ENCODE results near the gene STK39.
"Not testable (repeated sequence)": the region's sequence is repeated elsewhere in the genome, so short reads cannot be mapped to it uniquely, and the experiment has no call there.

STK39 gene

GRCh38 chr2:168050377-168050776 lies 197.0 kb downstream of the STK39 start:
- DNase-seq (ENCODE audit: low read depth in 2 of 2), result no peak

DNA sequence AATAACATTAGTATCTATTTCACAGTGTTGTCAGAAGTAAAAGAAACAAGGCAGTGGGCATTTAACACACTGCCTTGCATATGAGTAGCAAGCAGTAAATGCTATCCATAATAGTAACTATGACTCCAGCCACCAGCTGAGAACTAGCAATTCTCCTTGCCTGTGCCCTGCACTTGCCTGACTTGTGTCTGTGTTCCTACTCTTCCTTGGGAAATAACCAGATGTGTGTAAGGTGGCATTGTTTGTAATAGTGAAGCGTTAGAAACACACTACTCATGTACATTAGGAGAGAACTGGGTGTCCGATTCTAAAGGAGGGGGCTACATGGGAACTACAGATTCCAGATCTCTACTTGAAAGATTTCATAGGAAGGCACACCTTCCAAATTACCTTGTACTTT lies 197.8 kb downstream of the STK39 start:
- no peak for DNase-seq (ENCODE audit: low read depth in 2 of 2)

GRCh38 chr2:168047091-168047690 lies 200.2 kb downstream of the STK39 start:
- DNase-seq (ENCODE audit: low read depth in 2 of 2), result no peak

DNA sequence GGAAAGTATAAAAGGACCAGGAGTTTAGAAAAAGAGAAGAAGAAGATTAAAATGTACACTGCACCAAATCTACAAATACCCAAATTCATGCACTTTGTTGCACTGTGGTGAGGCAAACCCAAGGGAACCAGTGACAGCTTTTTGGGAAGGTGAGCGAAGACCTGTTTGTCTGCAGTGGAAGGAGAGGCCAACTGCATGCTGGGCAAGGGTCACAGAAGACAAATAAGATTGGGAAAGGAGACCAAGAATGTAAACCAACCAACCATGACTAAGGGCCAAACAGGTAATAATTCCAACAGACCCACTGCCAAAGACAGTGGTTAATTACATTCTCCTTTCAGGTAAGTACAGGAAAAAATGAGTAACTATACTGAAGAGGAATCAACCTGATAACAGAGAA lies 202.8 kb downstream of the STK39 start:
- no peak for DNase-seq (ENCODE audit: low read depth in 2 of 2)

DNA sequence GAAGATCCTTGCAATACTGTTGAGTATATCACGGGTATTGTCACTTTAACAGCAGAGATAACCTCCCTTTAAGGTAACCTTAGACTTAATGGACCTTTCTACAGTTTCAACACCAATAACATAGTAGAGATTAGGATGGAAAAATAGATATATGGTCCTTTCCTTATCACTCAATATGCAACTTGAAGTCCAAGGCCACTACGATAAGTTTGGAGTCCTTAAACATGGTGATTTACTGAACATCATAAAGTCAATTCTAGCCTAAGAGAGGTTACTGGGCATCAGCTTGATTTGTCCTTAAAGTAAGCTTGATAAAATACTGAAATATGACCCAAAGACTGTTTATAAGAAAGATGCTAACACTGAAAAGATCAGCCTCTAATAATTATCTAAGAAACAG lies 203.2 kb downstream of the STK39 start:
- no peak for DNase-seq (ENCODE audit: low read depth in 2 of 2)

- DNase-seq (ENCODE audit: low read depth in 2 of 2), result not testable (repeated sequence)
Observed at GRCh38 chr2:168042127-168042824, 205.1 kb downstream of the STK39 start.

- DNase-seq (ENCODE audit: low read depth in 2 of 2), result no peak
Observed at GRCh38 chr2:168039881-168040280, 207.5 kb downstream of the STK39 start.

- DNase-seq (ENCODE audit: low read depth in 2 of 2), result no peak
Observed at GRCh38 chr2:168037778-168038177, 209.6 kb downstream of the STK39 start.

GRCh38 chr2:168035458-168035857 lies 211.9 kb downstream of the STK39 start:
- no peak for DNase-seq (ENCODE audit: low read depth in 2 of 2)

DNA sequence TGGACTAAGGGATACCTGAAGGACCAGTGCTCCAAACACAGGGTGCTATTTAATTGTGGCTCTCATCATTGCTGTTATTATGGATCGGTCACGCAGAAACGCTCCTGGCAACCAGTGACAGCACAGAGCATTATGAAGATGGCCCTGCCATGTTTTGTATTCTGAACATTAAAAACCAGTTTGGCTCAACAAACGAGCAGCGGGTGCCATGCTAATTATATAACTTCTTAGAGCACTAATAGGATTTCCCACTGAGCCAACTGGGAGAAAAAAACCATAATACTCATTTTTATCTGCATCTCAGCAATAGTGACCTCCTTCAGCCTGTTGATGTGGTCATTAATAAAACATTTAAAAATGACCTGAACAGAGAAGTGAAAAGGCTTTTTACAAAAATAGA lies 212.8 kb downstream of the STK39 start:
- no peak for DNase-seq (ENCODE audit: low read depth in 2 of 2)

DNA sequence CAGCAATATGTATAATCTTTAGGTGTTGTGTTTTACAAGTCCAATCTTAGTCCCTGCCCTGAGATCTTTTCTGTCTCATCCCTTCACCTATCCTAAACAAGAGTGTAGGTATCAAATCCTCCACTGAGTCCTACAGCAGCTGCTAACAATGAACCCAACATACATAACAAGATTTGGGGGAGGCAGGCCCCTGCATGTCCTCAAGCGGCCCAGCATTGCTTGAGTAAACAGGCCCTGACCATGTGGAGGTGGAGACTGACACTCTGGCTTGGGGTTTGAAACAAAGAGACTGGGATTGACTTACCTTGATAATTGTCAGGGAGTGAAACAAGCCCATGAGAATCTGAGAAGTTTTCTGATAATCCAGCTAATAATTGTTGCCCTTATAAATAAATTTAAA lies 213.4 kb downstream of the STK39 start:
- DNase-seq (ENCODE audit: low read depth in 2 of 2), result no peak

DNA sequence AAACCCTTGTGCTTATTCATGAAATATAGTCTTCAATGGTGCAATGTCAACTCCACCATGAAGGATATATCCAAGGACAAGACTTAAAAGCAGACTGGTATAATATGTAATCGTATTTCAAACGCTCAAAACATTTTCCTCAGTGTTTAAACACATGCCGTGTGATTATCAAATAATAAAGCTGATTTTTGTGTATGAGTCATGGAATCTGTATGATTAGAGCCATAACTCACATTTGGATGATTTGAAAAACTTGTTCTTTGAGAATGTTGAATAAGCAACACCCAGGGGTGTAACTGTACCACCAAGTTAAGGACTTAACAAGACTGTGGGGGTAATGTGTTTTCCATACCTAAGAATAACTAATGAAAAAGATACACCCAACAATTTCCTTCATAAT lies 215.3 kb downstream of the STK39 start:
- no peak for DNase-seq (ENCODE audit: low read depth in 2 of 2)

GRCh38 chr2:168030862-168031624 lies 216.4 kb downstream of the STK39 start:
- no peak for DNase-seq (ENCODE audit: low read depth in 2 of 2)

DNA sequence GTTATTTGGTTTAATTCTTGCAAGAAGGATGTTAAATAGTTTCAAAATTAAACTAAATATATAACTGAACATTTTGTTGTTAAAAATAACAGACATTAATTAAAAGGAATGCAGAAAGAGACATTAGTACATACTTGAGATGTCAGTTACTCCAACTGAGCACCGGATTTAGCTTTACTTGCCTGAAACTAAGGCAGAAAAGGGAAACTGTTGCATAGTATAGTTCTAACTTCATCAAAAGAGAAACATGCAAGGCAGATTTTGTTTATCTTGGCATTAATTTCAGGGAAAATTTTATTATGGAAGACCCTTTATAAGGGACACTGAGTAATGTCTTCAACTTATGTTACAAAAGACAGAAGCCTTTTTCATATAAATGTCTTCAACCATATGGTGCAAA lies 218.3 kb downstream of the STK39 start:
- DNase-seq (ENCODE audit: low read depth in 2 of 2), result no peak

GRCh38 chr2:168028362-168028761 lies 219.0 kb downstream of the STK39 start:
- no peak for DNase-seq (ENCODE audit: low read depth in 2 of 2)

- no peak for DNase-seq (ENCODE audit: low read depth in 2 of 2)
Observed at GRCh38 chr2:168025487-168026202, 221.8 kb downstream of the STK39 start.

- DNase-seq (ENCODE audit: low read depth in 2 of 2), result no peak
Observed at GRCh38 chr2:168024459-168024858, 222.9 kb downstream of the STK39 start.

DNA sequence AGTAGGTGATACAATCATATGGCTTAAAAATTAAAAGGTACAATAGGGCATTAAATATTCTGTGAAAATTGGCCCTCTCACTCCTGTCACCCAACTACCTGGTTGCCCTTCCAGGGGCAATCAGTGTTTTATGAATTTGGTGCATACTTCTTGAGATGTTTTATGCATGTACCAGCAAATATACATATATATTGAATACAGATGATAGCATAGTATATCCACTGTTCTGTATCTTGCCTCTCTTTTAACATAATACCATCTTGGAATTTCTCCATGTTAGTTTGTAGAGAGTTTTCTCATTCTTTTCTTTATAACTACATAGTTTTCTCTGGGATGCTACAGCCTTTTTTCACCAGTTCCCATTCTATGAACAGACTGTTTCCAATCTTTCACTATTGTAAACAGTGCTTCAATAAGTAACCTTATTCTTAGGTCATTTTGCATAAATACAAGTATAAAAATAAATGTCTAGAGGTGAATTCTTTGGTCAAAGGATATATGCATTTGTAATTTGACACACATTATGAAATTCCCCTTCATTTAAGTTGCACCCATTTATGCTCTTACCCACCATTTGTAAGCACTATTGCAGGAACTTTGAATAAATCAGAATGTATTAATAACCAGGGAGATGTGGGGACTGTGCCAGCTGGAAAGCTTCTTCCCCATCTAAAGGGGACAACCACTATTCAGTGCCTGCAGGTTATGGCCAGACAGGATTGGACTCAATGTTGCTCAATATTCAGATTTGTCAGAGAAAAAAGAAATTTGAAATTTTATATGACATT lies 225.4 kb downstream of the STK39 start:
- DNase-seq (ENCODE audit: low read depth in 2 of 2), result no peak

DNA sequence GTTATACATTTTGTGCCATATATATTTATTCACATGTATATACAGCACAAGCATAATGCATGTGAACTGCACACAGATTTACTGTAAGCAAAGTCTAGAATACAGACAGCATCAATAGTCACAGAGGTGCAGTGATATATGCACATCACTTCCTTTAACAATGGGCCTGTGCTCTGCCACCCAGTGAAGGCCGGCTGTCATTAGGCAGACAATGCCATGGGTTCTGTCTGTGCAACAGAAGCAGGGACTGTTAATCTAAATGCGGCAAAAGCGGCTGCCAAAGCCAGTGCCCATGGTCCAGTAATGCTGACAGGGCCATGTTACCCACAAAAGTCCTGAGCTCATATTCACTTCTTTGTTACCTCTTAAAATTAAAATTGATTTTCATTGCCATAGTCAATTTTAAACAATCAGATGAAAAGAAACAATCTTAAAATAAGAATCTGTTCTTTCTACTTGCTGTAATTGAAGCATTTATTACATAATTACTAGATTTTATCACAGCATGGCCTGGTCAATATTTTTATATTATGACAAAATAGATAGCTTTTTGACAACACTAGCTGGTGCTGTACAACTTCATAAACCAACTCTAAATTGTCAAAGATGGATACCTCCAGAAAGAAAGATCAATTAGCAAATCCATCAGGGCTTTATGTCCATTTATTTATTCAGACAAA lies 232.0 kb downstream of the STK39 start:
- no peak for DNase-seq (ENCODE audit: low read depth in 2 of 2)

- DNase-seq (ENCODE audit: low read depth in 2 of 2), result no peak
Observed at GRCh38 chr2:168009900-168010299, 237.5 kb downstream of the STK39 start.

GRCh38 chr2:168008646-168009195 lies 238.7 kb downstream of the STK39 start:
- DNase-seq (ENCODE audit: low read depth in 2 of 2), result no peak
